Smooth muscle cell (in vitro differentiated cells): ENCODE measurements around the gene SCYGR1. TPM values are rescaled to one million over a fixed set of nuclear protein-coding genes. Genes with fewer than 3 reads are reported as not detected.
"Not testable (repeated sequence)": the region's sequence is repeated elsewhere in the genome, so short reads cannot be mapped to it uniquely, and the experiment has no call there.

ENCODE experiments used
- DNase-seq: peaks from one replicate; lab custom pipeline; 2025; ENCODE audit not compliant: unreplicated experiment; lab: John Stamatoyannopoulos, UW
- H2AFZ ChIP-seq: fragments of 200-600 bp; sonication (generic); 2 replicates; pipeline ENCODE4 v1.6.0; 2016; ENCODE audit warnings: antibody characterized with exemption, low read depth, mild to moderate bottlenecking
- H3F3A ChIP-seq: fragments of 200-600 bp; sonication (generic); 2 replicates; pipeline ENCODE4 v1.6.0; 2017; ENCODE audit warnings: antibody characterized with exemption, low read depth
- H3K27ac ChIP-seq: fragments of 200-600 bp; sonication (generic); 2 replicates; pipeline ENCODE4 v1.5.1; 2016; ENCODE audit warnings: low read depth, mild to moderate bottlenecking
- H3K27me3 ChIP-seq: fragments of 200-600 bp; sonication (generic); 2 replicates; pipeline ENCODE4 v1.6.1; 2016; ENCODE audit warnings: low read depth, mild to moderate bottlenecking
- H3K36me3 ChIP-seq: fragments of 200-600 bp; sonication (generic); 2 replicates; pipeline ENCODE4 v1.5.1; 2016; ENCODE audit warnings: low read depth
- H3K4me1 ChIP-seq: fragments of 200-600 bp; sonication (generic); 2 replicates; pipeline ENCODE4 v1.5.1; 2016; ENCODE audit warnings: low read depth
- H3K4me2 ChIP-seq: fragments of 200-600 bp; sonication (generic); 2 replicates; pipeline ENCODE4 v1.6.0; 2016; ENCODE audit warnings: mild to moderate bottlenecking
- H3K4me3 ChIP-seq: fragments of 200-600 bp; sonication (generic); 2 replicates; pipeline ENCODE4 v1.5.1; 2016; ENCODE audit warnings: mild to moderate bottlenecking
- H3K79me2 ChIP-seq: fragments of 200-600 bp; sonication (generic); 2 replicates; pipeline ENCODE4 v1.6.0; 2016; ENCODE audit warnings: low read depth, mild to moderate bottlenecking
- H3K9ac ChIP-seq: fragments of 200-600 bp; sonication (generic); 2 replicates; pipeline ENCODE4 v1.6.0; 2016; ENCODE audit warnings: low read depth
- H3K9me3 ChIP-seq: fragments of 200-600 bp; sonication (generic); replicated peaks from 2 replicates; pipeline ENCODE4 v1.5.1; 2016; ENCODE audit warnings: low read depth
- H4K20me1 ChIP-seq: fragments of 200-600 bp; sonication (generic); 2 replicates; pipeline ENCODE4 v1.6.0; 2016; ENCODE audit warnings: low read depth
- CTCF ChIP-seq: fragments of 200-600 bp; sonication (generic); IDR thresholded peaks from 2 replicates; pipeline ENCODE4 v1.5.1; 2017; ENCODE audit warnings: borderline replicate concordance, mild to moderate bottlenecking, antibody characterized with exemption; ENCODE audit not compliant: insufficient read depth, poor library complexity, severe bottlenecking
- WGBS: methylation state at CpG from one replicate; pipeline ENCODE4 v1.1.7; 2016; ENCODE audit warnings: low lambda C conversion rate; 5-methylcytosine and 5-hydroxymethylcytosine counted together
- polyA plus RNA-seq: library from polyadenylated mRNA; unstranded; fragments of >200 nt; fragmentation: Nextera tagmentation; extraction: Ambion mirVana; gene quantifications from 2 replicates; pipeline ENCODE4 v1.2.1, GENCODE V29; 2016
- total RNA-seq: library from RNA; depleted of rRNA; stranded (reverse); fragments of >200 nt; gene quantifications from 2 replicates; pipeline ENCODE4 v1.2.3, GENCODE V29; 2014

Gene SCYGR1
- total and polyA plus RNA-seq, 2 experiments from 2014 or later: not detected

GRCh38 chr2:227368574-227368973 lies 19.2 kb downstream of the SCYGR1 start:
- Histone ChIP-seq H3K9me3 (no peaks in the 10 kb centered on the region), H3K9ac (no peak overlapping the region), H3F3A (peaks cover 3% of the 10 kb centered on the region), H3K27ac (peak overlapping the region; percentile 55), H3K4me3 (no peak overlapping the region), H3K27me3 (no peaks in the 10 kb centered on the region), H3K4me2 (no peak overlapping the region), H4K20me1 (no peaks in the 10 kb centered on the region), H3K79me2 (no peaks in the 10 kb centered on the region), H3K4me1 (no peaks in the 10 kb centered on the region), H3K36me3 (no peaks in the 10 kb centered on the region), H2AFZ (no peak overlapping the region)
- no peak for TF ChIP-seq CTCF
- DNase-seq: no peak
- WGBS: 86% methylated on average over 5 of the region's 5 CpGs

DNA sequence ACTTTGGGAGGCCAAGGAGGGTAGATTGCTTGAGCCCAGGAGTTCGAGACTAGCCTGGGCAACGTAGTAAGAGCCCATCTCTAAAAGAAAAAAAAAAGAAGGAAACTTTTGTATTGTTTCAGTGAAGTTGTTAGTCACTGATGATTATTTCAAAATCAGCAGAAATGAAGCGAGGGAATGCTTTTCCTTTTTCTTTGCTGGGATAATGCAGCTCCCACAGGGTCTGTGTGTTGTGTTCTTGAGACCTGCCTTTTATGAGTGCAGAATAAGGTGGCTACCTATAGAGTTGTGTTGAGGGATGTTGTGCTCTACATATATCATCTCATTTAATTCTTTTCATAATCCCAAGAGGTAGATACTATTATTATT lies 20.3 kb downstream of the SCYGR1 start:
- TF ChIP-seq CTCF: no peak
- no peaks in the 10 kb centered on the region for H3K79me2 ChIP-seq
- peak overlapping the region; percentile 23 for H3K27ac ChIP-seq
- no peak overlapping the region for H2AFZ ChIP-seq
- no peak overlapping the region for H3K4me2 ChIP-seq
- peaks cover 3% of the 10 kb centered on the region for H3F3A ChIP-seq
- no peaks in the 10 kb centered on the region for H4K20me1 ChIP-seq
- H3K27me3 ChIP-seq: no peaks in the 10 kb centered on the region
- H3K36me3 ChIP-seq: no peaks in the 10 kb centered on the region
- no peaks in the 10 kb centered on the region for H3K4me1 ChIP-seq
- WGBS: 91% methylated on average over 3 of the region's 3 CpGs
- no peak overlapping the region for H3K4me3 ChIP-seq
- H3K9ac ChIP-seq: no peak overlapping the region
- no peak for DNase-seq
- H3K9me3 ChIP-seq: no peaks in the 10 kb centered on the region

GRCh38 chr2:227366769-227367426 lies 20.9 kb downstream of the SCYGR1 start:
- peaks cover 3% of the 10 kb centered on the region for H3F3A ChIP-seq
- WGBS: 62% methylated on average over 11 of the region's 11 CpGs
- H3K9ac ChIP-seq: no peak overlapping the region
- H3K9me3 ChIP-seq: no peaks in the 10 kb centered on the region
- no peaks in the 10 kb centered on the region for H3K79me2 ChIP-seq
- no peaks in the 10 kb centered on the region for H3K36me3 ChIP-seq
- no peaks in the 10 kb centered on the region for H3K27me3 ChIP-seq
- H3K4me2 ChIP-seq: no peak overlapping the region
- no peak for TF ChIP-seq CTCF
- no peak overlapping the region for H3K4me3 ChIP-seq
- H2AFZ ChIP-seq: no peak overlapping the region
- H3K27ac ChIP-seq: peak overlapping the region; percentile 23
- DNase-seq: no peak
- H4K20me1 ChIP-seq: no peaks in the 10 kb centered on the region
- no peaks in the 10 kb centered on the region for H3K4me1 ChIP-seq

GRCh38 chr2:227365833-227366232 lies 21.9 kb downstream of the SCYGR1 start:
- Histone ChIP-seq H3K4me1 (no peaks in the 10 kb centered on the region), H3K36me3 (no peaks in the 10 kb centered on the region), H2AFZ (no peak overlapping the region), H3K4me3 (no peak overlapping the region), H3K9ac (no peak overlapping the region), H3K79me2 (no peaks in the 10 kb centered on the region), H3K27me3 (no peaks in the 10 kb centered on the region), H3F3A (peaks cover 3% of the 10 kb centered on the region), H3K9me3 (no peaks in the 10 kb centered on the region), H4K20me1 (no peaks in the 10 kb centered on the region), H3K4me2 (no peak overlapping the region), H3K27ac (no peak overlapping the region)
- no peak for TF ChIP-seq CTCF
- no peak for DNase-seq
- 89% methylated on average over 3 of the region's 3 CpGs for WGBS

- not testable (repeated sequence) for H3K27ac ChIP-seq, H4K20me1 ChIP-seq, H3K36me3 ChIP-seq, H3K79me2 ChIP-seq, H2AFZ ChIP-seq, DNase-seq, H3K27me3 ChIP-seq, H3K9me3 ChIP-seq, H3F3A ChIP-seq, H3K4me1 ChIP-seq, H3K4me3 ChIP-seq, H3K9ac ChIP-seq
- H3K4me2 ChIP-seq: peak overlapping the region; percentile 40
- 73% methylated on average over 11 of the region's 11 CpGs for WGBS
These were observed 23.0 kb downstream of the SCYGR1 start for GRCh38 chr2:227364585-227365263.
